ENCODE measurements around the gene DIDO1. TPM values are rescaled to one million over a fixed set of nuclear protein-coding genes. Genes with fewer than 3 reads are reported as not detected.

The DIDO1 gene
- total RNA-seq, 4 donors from 2014 or later, result 40.6 to 64.4 (median 54.1) TPM

DNA sequence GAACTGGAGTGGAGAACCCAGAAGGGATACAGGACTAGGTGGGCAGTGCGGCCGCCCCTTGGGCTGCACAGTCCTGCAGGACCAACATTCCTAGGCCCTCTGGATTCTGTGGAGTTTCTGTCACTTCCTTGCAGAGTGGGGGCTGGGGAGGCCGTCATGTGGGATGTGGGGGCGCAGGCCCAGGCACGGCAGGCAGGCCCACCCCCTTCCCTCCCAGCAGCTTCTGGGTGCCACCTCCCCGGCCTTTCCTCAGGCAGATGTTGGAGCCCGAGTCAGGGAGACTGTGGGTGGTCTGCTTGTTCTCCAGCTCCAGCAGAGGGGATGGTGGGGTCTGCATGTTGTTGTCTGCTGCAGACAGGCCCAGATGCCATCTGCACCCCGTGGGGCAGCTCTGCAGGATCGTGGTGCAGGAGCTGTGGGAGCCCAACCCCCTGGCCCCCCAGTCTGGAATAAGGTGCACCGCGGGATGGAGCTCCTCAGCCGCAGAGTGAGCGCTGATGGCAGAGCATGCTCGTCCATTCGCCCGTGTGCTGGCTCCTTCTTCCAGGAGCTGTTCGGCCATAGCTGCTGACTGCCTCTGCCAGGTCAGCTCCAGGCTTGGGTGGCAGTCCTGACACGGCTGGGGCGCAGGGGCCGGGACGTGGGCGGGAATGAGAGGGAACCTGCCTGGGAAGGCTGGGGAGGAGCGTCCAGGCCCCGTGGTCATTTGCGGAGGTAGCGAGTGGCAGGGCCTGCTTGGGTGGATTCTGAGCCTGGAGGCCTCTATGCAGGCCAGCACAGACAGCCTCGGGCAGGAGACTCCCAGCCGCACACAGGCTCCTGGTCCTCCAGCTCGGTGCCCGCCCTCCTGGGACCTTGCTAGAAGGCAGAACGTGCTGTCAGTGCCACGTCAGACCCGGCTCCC lies 44.3 kb upstream of the DIDO1 start:
- TF ChIP-seq, protein P1, sequence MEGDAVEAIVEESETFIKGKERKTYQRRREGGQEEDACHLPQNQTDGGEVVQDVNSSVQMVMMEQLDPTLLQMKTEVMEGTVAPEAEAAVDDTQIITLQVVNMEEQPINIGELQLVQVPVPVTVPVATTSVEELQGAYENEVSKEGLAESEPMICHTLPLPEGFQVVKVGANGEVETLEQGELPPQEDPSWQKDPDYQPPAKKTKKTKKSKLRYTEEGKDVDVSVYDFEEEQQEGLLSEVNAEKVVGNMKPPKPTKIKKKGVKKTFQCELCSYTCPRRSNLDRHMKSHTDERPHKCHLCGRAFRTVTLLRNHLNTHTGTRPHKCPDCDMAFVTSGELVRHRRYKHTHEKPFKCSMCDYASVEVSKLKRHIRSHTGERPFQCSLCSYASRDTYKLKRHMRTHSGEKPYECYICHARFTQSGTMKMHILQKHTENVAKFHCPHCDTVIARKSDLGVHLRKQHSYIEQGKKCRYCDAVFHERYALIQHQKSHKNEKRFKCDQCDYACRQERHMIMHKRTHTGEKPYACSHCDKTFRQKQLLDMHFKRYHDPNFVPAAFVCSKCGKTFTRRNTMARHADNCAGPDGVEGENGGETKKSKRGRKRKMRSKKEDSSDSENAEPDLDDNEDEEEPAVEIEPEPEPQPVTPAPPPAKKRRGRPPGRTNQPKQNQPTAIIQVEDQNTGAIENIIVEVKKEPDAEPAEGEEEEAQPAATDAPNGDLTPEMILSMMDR (IDR thresholded peaks at IDR 0.05), result no peak
- no peak for DNase-seq (ENCODE audit: low spot score)
- ATAC-seq (ENCODE audit: low FRiP score), result no peak

DNA sequence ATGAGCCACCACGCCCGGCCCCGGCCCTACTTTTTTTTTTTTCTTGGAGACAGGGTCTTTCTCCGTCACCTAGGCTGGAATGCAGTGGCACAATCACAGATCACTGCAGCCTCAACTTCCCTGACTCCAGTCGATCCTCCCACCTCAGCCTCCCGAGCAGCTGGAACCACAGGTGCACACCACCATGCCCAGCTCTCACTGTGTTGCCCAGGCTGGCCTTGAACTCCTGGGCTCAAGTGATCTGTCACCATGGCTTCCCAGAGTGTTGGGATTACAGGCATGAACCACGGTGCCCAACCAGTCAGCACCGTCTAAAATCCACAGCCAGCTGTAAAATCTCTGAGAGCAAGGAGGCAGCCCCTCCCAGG lies 43.6 kb upstream of the DIDO1 start:
- no peak for ATAC-seq (ENCODE audit: low FRiP score)
- no peak for DNase-seq (ENCODE audit: low spot score)
- TF ChIP-seq, protein P1 (IDR thresholded peaks at IDR 0.05), result no peak

DNA sequence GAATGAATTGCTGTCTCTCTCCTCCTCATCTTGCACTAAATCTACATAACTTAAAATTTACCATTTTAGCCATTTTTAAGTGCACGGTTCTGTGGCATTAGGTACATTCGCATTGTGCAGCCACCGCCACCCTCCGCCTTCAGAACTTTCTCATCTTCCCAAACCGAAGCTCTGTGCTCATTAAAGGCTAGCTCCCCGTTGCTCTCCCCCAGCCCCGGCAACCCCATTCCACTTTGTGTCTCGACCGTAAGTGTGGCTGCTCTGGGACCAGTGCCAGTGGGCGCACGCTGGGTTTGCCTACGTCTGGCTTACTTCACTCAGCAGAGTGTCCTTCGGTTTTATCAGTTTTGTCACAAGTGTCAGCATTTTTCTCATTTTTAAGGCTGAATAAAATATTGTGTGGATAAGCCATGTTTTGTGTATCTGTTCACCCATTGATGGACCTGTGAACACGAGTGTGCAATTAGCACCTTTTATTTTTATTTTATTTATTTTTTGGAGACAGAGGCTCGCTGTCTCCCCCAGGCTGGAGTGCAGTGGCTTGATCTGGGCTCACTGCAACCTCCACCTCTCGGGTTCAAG lies 43.0 kb upstream of the DIDO1 start:
- DNase-seq (ENCODE audit: low spot score), result no peak
- TF ChIP-seq, protein P1 (IDR thresholded peaks at IDR 0.05), result no peak
- no peak for ATAC-seq (ENCODE audit: low FRiP score)

DNA sequence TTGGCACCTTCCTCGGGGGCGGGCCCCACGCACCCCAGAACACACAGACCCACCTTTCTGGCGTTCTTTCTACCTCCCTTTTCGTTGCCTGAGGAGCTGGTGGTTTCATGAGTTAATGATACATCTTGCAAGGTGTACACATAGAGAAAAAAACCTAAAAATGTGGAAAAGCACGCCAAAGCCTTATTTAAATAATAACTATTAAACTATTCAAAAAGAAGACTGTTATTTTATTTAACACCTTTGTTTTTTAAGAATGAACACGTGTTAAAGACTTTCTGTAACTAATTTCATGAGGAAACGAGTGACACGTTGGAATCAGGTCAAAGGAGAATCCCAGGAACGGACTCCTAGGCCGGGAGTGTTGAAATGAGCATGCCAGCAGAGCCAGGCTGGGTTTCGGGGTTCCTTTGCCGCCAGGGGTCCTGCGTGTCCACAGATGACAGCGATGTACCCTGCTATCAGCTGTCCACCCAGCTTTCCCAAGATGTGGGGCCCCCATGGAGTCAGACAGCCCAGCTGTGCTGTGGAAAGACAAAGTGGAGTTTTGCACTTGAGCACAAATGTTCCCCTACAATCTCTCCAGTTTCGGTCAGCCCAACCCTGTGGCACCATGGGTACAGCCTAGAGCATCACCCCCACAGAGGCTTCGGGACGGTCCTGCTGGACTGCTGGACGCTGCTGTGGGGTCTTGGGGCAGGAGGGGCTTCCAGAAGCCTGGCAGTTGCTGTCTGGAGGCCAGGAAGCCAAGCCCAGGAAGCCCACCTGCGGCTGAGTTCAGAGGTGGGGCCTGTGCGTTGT lies 42.3 kb upstream of the DIDO1 start:
- no peak for ATAC-seq (ENCODE audit: low FRiP score)
- DNase-seq (ENCODE audit: low spot score), result no peak
- TF ChIP-seq, protein P1 (IDR thresholded peaks at IDR 0.05), result no peak

DNA sequence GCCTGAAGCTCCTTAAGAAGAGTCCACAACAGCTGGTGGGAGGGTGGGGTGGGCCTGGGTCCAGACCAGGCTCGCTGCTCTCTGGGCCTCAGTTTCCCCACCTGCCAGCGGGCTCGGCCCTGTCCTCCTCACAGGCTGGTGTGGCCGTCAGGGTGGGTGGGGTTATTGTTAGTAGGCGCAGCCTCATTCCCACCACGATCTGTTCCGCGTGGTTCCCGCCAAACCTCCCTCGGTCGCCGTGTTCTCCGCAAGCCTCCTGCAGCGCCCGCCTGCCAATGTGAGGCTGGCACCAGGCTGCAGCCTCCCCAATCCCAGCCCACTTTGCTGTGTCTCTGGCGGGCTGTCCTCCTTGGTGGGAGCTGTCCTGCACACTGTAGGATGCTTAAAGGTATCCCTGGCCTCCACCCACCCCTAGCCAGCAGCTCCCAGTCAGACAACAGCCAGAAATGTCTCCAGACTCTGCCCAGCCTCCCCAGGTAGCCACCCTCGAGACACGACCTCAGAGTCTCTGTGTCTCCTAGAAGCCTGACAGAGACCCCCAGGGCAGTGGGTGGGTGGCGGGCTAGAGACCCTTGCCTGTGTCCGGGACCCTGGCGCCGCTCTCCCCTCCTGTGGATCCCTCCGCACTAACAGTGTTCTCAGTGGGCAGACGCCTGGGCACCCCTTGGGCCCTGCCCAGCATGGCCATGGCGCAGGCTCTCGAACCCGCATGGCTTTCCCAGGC lies 41.5 kb upstream of the DIDO1 start:
- no peak for ATAC-seq (ENCODE audit: low FRiP score)

DNA sequence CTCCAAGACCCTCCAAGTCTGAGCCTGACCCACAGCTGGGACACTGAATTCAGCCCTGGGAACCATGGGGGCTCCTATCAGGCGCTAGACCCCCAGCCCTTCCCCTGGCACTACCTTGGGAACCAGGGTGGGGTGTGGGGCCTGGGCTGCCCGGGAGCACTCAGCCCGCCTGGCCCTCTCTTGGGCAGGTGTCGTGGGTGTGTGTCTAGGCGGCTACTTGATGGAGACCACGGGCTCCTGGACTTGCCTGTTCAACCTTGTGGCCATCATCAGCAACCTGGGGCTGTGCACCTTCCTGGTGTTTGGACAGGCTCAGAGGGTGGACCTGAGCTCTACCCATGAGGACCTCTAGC lies 40.8 kb upstream of the DIDO1 start:
- ATAC-seq (ENCODE audit: low FRiP score) (no peak), DNase-seq (ENCODE audit: low spot score) (no peak)
- TF ChIP-seq, protein P1 (IDR thresholded peaks at IDR 0.05), result no peak

More for the DNA sequence above, 41.5 kb upstream of the DIDO1 start:
- DNase-seq (ENCODE audit: low spot score), result no peak
- TF ChIP-seq, protein P1 (IDR thresholded peaks at IDR 0.05), result no peak
